Spleen (tissue), 7 donors: ENCODE results near the gene QSOX1.

ENCODE experiments used
- POLR2AphosphoS5 ChIP-seq, 3 donors: sonication (generic); formaldehyde crosslinking; IDR thresholded peaks; one replicate each; pipeline ENCODE4 v1.5.1; 2017; ENCODE audit warnings: antibody characterized with exemption in 3 of 3
- TF ChIP-seq, protein P1 (sequence below), 11 experiments: fragments of 200-600 bp in 7 of 11; fragments of 450-650 bp in 4 of 11; sonication (generic) in 4 of 11; IDR thresholded peaks in 8 of 11; conservative IDR thresholded peaks in 3 of 11; 1 replicate in 7 of 11; 2 replicates in 4 of 11; pipeline versions ENCODE4 v1.4.0 to v1.8.0; 2016 to 2021; ENCODE audit warnings: antibody characterized with exemption in 11 of 11, inconsistent platforms in 4 of 11, mild to moderate bottlenecking in 1 of 11
- donor health status: DM: no; HTN: no; CAD: no; lungs with moderate emphysema.
- donor health status: DM: no; HTN: no; CAD: no.
- donor health status: DM: no; HTN: no; CAD: no.

DNA sequence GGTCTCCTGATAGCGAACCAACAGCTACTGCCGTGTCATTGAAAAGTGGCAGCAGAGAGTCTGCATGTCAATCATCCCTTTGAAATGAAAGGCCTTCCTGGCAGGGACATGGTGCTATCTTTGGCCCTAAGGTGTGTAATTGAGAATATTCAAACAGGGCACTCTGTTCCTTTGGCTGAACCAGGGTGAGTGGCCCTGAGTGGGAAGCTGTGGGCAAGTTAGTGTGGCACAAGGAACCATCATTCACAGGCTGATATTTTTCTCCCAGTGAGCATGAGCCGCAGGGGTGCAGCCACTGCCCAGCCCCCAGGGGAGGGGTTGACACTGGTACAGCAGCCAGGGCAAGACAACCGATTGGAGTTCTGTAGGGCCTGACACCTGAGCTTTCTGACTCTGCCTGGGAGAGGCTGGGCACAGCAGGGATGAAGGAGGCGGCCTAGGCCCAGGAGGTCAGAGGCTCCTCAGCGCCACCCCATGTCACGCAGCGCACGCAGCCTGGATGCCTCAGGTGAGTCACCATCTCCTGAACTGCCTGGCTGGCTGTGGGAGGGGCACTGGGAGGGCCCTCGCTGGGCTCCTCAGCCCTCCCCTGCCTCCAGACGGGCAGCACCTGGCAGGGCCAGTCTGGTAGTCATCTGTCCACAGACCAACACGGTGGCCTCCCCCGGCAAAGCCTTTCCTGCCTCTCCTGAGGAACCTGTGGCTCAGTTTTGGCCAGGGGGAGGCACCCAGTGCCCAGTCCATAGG lies 13.2 kb downstream of the QSOX1 start:
- TF ChIP-seq POLR2AphosphoS5 (IDR thresholded peaks at IDR 0.05): no peak
- TF ChIP-seq, protein P1, sequence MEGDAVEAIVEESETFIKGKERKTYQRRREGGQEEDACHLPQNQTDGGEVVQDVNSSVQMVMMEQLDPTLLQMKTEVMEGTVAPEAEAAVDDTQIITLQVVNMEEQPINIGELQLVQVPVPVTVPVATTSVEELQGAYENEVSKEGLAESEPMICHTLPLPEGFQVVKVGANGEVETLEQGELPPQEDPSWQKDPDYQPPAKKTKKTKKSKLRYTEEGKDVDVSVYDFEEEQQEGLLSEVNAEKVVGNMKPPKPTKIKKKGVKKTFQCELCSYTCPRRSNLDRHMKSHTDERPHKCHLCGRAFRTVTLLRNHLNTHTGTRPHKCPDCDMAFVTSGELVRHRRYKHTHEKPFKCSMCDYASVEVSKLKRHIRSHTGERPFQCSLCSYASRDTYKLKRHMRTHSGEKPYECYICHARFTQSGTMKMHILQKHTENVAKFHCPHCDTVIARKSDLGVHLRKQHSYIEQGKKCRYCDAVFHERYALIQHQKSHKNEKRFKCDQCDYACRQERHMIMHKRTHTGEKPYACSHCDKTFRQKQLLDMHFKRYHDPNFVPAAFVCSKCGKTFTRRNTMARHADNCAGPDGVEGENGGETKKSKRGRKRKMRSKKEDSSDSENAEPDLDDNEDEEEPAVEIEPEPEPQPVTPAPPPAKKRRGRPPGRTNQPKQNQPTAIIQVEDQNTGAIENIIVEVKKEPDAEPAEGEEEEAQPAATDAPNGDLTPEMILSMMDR (IDR thresholded peaks at IDR 0.05 in 8 of 11, conservative IDR thresholded peaks at IDR 0.05 in 3 of 11): no peak
